ENCODE data around the gene IGSF21.

DNA sequence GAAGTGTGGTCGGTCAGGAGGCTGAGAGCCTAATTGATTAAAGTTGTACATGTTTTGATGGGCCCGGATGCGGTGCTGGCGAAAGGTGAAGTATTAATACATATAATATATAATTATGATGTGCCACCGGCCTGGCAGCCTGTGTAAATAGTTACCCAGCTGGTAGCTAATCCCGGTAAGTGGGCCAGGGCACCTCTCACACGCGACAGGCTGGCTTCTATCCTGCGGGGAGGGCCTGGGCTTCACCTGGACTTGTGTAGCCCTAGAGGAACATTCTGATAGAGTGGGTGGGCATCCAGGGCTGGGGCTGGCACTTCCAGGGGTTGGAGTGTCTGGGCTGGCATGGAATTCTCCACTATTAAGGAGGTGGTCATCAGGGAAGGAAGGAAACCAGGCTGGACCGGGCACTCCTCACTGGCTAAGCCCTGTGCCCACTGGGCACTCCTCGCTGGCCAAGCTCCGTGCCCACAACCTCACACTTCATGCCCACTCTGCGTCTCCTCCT, 48.3 kb downstream of the IGSF21 start:
- TF ChIP-seq, protein P1, sequence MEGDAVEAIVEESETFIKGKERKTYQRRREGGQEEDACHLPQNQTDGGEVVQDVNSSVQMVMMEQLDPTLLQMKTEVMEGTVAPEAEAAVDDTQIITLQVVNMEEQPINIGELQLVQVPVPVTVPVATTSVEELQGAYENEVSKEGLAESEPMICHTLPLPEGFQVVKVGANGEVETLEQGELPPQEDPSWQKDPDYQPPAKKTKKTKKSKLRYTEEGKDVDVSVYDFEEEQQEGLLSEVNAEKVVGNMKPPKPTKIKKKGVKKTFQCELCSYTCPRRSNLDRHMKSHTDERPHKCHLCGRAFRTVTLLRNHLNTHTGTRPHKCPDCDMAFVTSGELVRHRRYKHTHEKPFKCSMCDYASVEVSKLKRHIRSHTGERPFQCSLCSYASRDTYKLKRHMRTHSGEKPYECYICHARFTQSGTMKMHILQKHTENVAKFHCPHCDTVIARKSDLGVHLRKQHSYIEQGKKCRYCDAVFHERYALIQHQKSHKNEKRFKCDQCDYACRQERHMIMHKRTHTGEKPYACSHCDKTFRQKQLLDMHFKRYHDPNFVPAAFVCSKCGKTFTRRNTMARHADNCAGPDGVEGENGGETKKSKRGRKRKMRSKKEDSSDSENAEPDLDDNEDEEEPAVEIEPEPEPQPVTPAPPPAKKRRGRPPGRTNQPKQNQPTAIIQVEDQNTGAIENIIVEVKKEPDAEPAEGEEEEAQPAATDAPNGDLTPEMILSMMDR (IDR thresholded peaks at IDR 0.05; ENCODE audit: poor library complexity), result no peak
- TF ChIP-seq EZH2 (IDR thresholded peaks at IDR 0.05; ENCODE audit: borderline replicate concordance), result no peak
